HFFc6 (cell line): ENCODE data around the gene ZNF616. TPM values are rescaled to one million over a fixed set of nuclear protein-coding genes. Genes with fewer than 3 reads are reported as not detected.

Source experiments
- DNase-seq: peaks from one replicate; pipeline ENCODE4 v3.0.0-alpha.2; 2018
- H3K27ac Mint-ChIP-seq: 2 replicates; pipeline ENCODE4 v1.8.0; 2020; ENCODE audit warnings: mild to moderate bottlenecking, mixed read lengths
- H3K27me3 Mint-ChIP-seq: 2 replicates; pipeline ENCODE4 v1.8.0; 2021; ENCODE audit warnings: mild to moderate bottlenecking, moderate library complexity, mixed read lengths; ENCODE audit not compliant: insufficient read depth
- H3K36me3 Mint-ChIP-seq: 2 replicates; pipeline ENCODE4 v1.8.0; 2021; ENCODE audit warnings: low read depth, mixed read lengths
- H3K4me1 Mint-ChIP-seq: 2 replicates; pipeline ENCODE4 v1.8.0; 2020; ENCODE audit warnings: low read depth, mixed read lengths
- H3K4me3 Mint-ChIP-seq: 2 replicates; pipeline ENCODE4 v1.8.0; 2020; ENCODE audit warnings: mild to moderate bottlenecking, moderate library complexity, mixed read lengths
- H3K9me3 Mint-ChIP-seq: 2 replicates; pipeline ENCODE4 v1.8.0; 2020; ENCODE audit warnings: mild to moderate bottlenecking, mixed read lengths
- total RNA-seq, 6 experiments: library from RNA; stranded (reverse); fragmentation: NEBNext Ultra II Directional; extraction: Animal tissue kit (Norgen Biotek cat#: 25700); gene quantifications; 2 replicates in 1 of 6; 3 replicates in 5 of 6; pipeline ENCODE4 v1.2.3, GENCODE V29; 2021
- TF ChIP-seq, protein P1 (sequence below): fragments of 200-600 bp; sonication (generic); IDR thresholded peaks from 2 replicates; pipeline ENCODE4 v1.5.0; 2021; ENCODE audit warnings: antibody characterized with exemption, mild to moderate bottlenecking

ZNF616 gene
- total RNA-seq, 6 experiments from 2014 or later, result 8.6 to 11.0 (median 9.9) TPM

DNA sequence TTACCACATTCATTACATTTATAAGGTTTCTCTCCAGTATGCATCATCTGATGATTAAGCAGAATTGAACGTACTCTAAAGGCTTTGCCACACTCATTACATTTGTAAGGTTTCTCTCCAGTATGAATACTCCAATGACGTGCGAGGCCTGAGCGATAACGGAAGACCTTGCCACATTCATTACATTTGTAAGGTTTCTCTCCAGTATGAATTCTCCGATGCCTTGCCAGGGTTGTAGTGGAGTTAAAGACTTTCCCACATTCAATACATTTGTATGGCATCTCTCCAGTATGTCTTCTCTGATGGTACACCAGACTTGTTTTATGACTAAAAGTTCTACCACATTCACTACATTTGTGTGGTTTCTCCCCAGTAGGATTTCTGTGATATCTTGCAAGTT, 74.3 kb downstream of the ZNF616 start:
- Mint-ChIP-seq H3K36me3 (peaks cover 93% of the 10 kb centered on the region), H3K4me3 (no peak overlapping the region; the same call in 1 of the 2 replicates), H3K27me3 (no peaks in the 10 kb centered on the region; the same call in 1 of the 2 replicates), H3K27ac (no peak overlapping the region), H3K4me1 (no peaks in the 10 kb centered on the region), H3K9me3 (peaks cover 99% of the 10 kb centered on the region)
- TF ChIP-seq, protein P1, sequence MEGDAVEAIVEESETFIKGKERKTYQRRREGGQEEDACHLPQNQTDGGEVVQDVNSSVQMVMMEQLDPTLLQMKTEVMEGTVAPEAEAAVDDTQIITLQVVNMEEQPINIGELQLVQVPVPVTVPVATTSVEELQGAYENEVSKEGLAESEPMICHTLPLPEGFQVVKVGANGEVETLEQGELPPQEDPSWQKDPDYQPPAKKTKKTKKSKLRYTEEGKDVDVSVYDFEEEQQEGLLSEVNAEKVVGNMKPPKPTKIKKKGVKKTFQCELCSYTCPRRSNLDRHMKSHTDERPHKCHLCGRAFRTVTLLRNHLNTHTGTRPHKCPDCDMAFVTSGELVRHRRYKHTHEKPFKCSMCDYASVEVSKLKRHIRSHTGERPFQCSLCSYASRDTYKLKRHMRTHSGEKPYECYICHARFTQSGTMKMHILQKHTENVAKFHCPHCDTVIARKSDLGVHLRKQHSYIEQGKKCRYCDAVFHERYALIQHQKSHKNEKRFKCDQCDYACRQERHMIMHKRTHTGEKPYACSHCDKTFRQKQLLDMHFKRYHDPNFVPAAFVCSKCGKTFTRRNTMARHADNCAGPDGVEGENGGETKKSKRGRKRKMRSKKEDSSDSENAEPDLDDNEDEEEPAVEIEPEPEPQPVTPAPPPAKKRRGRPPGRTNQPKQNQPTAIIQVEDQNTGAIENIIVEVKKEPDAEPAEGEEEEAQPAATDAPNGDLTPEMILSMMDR, result no peak
- no peak for DNase-seq

Other genes with a start within 250 kb of the ZNF616 start
- 1 to 10 TPM; 2.9 to 4.4 (median 4.1) TPM for gene ZNF649, start 234.9 kb downstream of the ZNF616 start, total RNA-seq
- 1 to 10 TPM; 2.7 to 5.4 (median 3.8) TPM for gene ZNF613, start 212.5 kb downstream of the ZNF616 start, total RNA-seq
- 1 to 10 TPM; 4.8 to 7.0 (median 5.6) TPM for gene ZNF350, start 153.1 kb downstream of the ZNF616 start, total RNA-seq
- gene ZNF615, start 131.7 kb downstream of the ZNF616 start, total RNA-seq, result 1 to 10 TPM; 4.4 to 5.7 (median 4.8) TPM
- gene ZNF614, start 111.6 kb downstream of the ZNF616 start, total RNA-seq, result 1 to 10 TPM; 4.1 to 7.2 (median 5.3) TPM
- 1 to 10 TPM; 5.6 to 6.9 (median 6.7) TPM for gene ZNF432, start 91.1 kb downstream of the ZNF616 start, total RNA-seq
- gene ZNF841, start 44.2 kb downstream of the ZNF616 start, total RNA-seq, result 10 to 100 TPM; 13.2 to 17.1 (median 14.3) TPM
- gene ZNF836, start 31.7 kb upstream of the ZNF616 start, total RNA-seq, result 1 to 10 TPM; 4.6 to 7.0 (median 5.9) TPM
- 100 to 1,000 TPM; 326 to 383 (median 349) TPM for gene PPP2R1A, start 50.1 kb upstream of the ZNF616 start, total RNA-seq
- gene ZNF766, start 129.6 kb upstream of the ZNF616 start, total RNA-seq, result 10 to 100 TPM in 5 of 6 experiments, 1 to 10 TPM in 1; 9.6 to 12.0 (median 10.8) TPM
- 10 to 100 TPM in 5 of 6 experiments, 1 to 10 TPM in 1; 9.8 to 12.5 (median 11.9) TPM for gene ZNF480, start 157.2 kb upstream of the ZNF616 start, total RNA-seq
- gene ZNF610, start 196.3 kb upstream of the ZNF616 start, total RNA-seq, result under 1 TPM in 1 of 6 experiments, not detected in 5; 0.14 TPM
- gene ZNF880, start 230.0 kb upstream of the ZNF616 start, total RNA-seq, result 10 to 100 TPM in 4 of 6 experiments, 1 to 10 TPM in 2; 7.5 to 21.7 (median 19.5) TPM